Upper lobe of left lung (tissue), 4 donors: Measurements from ENCODE around the gene PLXNA4.

ENCODE experiments used
- POLR2AphosphoS5 ChIP-seq, 2 donors: sonication (generic); formaldehyde crosslinking; IDR thresholded peaks; one replicate each; pipeline ENCODE4 v1.5.1; 2017; ENCODE audit warnings: antibody characterized with exemption in 2 of 2
- TF ChIP-seq, protein P1 (sequence below), 6 experiments: fragments of 450-650 bp in 4 of 6; fragments of 200-600 bp in 2 of 6; sonication (generic) in 2 of 6; IDR thresholded peaks; one replicate each; pipeline ENCODE4 v1.5.1; 2016 to 2019; ENCODE audit warnings: antibody characterized with exemption in 6 of 6

GRCh38 chr7:132205509-132205908 lies 370.8 kb downstream of the PLXNA4 start:
- TF ChIP-seq, protein P1, sequence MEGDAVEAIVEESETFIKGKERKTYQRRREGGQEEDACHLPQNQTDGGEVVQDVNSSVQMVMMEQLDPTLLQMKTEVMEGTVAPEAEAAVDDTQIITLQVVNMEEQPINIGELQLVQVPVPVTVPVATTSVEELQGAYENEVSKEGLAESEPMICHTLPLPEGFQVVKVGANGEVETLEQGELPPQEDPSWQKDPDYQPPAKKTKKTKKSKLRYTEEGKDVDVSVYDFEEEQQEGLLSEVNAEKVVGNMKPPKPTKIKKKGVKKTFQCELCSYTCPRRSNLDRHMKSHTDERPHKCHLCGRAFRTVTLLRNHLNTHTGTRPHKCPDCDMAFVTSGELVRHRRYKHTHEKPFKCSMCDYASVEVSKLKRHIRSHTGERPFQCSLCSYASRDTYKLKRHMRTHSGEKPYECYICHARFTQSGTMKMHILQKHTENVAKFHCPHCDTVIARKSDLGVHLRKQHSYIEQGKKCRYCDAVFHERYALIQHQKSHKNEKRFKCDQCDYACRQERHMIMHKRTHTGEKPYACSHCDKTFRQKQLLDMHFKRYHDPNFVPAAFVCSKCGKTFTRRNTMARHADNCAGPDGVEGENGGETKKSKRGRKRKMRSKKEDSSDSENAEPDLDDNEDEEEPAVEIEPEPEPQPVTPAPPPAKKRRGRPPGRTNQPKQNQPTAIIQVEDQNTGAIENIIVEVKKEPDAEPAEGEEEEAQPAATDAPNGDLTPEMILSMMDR (IDR thresholded peaks at IDR 0.05): no peak
- TF ChIP-seq POLR2AphosphoS5 (IDR thresholded peaks at IDR 0.05): no peak
